ENCODE measurements around the gene XIAP.
"Not testable (repeated sequence)": the region's sequence is repeated elsewhere in the genome, so short reads cannot be mapped to it uniquely, and the experiment has no call there.

Gene XIAP

GRCh38 chrX:123906557-123907316, 46.9 kb downstream of the XIAP start:
- Histone ChIP-seq H3K36me3 (ENCODE audit: control insufficient read depth, insufficient read depth, low read length) (no peaks in the 10 kb centered on the region), H3K27ac (ENCODE audit: insufficient read depth, low read depth, low read length, poor library complexity, severe bottlenecking) (no peak overlapping the region)
- WGBS, 2 experiments = 79 to 98% methylated on average over 5 to 7 of the region's 8 CpGs

GRCh38 chrX:123909523-123909922, 49.7 kb downstream of the XIAP start:
- Histone ChIP-seq H3K36me3 (ENCODE audit: control insufficient read depth, insufficient read depth, low read length) (no peaks in the 10 kb centered on the region), H3K27me3 (ENCODE audit: control insufficient read depth, insufficient read depth, low read length, poor library complexity, severe bottlenecking) (no peaks in the 10 kb centered on the region), H3K4me1 (ENCODE audit: control insufficient read depth, insufficient read depth, low read length) (no peaks in the 10 kb centered on the region), H3K27ac (ENCODE audit: insufficient read depth, low read depth, low read length, poor library complexity, severe bottlenecking) (no peak overlapping the region), H3K9me3 (ENCODE audit: control insufficient read depth, low read length) (no peaks in the 10 kb centered on the region), H3K4me3 (ENCODE audit: insufficient read depth, low read depth, low read length) (no peak overlapping the region)
- WGBS, 2 experiments = 95 to 99% methylated on average over 2 to 3 of the region's 4 CpGs

More at GRCh38 chrX:123906557-123907316, 46.9 kb downstream of the XIAP start:
- Histone ChIP-seq H3K4me1 (ENCODE audit: control insufficient read depth, insufficient read depth, low read length) (no peaks in the 10 kb centered on the region), H3K4me3 (ENCODE audit: insufficient read depth, low read depth, low read length) (no peak overlapping the region), H3K27me3 (ENCODE audit: control insufficient read depth, insufficient read depth, low read length, poor library complexity, severe bottlenecking) (no peaks in the 10 kb centered on the region), H3K9me3 (ENCODE audit: control insufficient read depth, low read length) (no peaks in the 10 kb centered on the region)

DNA sequence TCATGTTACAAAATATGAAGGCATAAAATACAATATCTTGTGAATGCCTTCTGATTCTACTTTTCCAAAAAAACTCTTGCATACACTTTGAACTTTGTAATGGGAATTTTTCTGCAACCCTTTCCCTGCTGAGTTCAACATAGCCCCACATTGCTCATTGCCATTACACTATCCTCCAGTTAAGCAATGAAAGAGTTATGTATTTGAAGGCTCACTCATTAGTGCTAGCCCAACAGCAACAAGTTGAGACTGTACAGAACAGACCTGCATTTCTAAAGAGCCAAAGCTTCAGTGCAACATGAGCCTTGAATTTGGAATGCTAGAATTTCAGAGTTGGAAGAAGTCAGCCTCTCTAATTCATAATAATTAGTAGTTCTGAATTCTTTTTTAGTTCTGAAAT, 57.2 kb downstream of the XIAP start:
- Histone ChIP-seq H3K27me3 (ENCODE audit: control insufficient read depth, insufficient read depth, low read length, poor library complexity, severe bottlenecking) (no peaks in the 10 kb centered on the region), H3K4me3 (ENCODE audit: insufficient read depth, low read depth, low read length) (no peak overlapping the region), H3K36me3 (ENCODE audit: control insufficient read depth, insufficient read depth, low read length) (no peaks in the 10 kb centered on the region), H3K27ac (ENCODE audit: insufficient read depth, low read depth, low read length, poor library complexity, severe bottlenecking) (no peak overlapping the region), H3K4me1 (ENCODE audit: control insufficient read depth, insufficient read depth, low read length) (no peaks in the 10 kb centered on the region), H3K9me3 (ENCODE audit: control insufficient read depth, low read length) (no peaks in the 10 kb centered on the region)

DNA sequence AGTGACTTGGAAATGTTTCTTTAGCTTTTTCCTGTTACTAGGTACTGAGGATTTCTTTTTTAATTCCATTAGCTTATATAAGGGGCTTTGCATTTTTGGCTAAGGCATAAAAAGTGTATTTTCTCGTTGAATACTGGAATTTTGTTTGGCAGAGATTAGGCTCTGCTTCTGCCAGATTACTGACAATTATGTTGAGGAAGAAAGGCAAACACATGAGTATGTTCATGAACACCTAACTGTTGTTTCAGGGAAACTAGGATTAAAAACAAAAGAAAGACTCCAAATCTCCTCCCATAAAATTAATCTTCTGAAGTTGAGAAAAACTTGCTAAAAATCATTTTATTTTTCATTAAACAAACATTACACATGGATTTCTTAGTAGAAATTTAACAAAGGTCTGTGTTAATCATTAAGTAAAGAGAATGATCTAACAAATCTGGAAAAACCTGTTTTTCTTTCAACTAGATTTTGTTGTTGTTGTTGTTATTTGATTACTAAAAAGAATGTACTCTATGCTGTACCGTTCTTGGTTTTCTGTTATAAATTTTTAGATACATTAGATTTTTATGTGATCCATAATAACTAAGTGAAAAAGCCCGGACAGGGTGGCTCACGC, 58.4 kb downstream of the XIAP start:
- Histone ChIP-seq H3K27ac (ENCODE audit: insufficient read depth, low read depth, low read length, poor library complexity, severe bottlenecking) (no peak overlapping the region), H3K9me3 (ENCODE audit: control insufficient read depth, low read length) (no peaks in the 10 kb centered on the region), H3K4me1 (ENCODE audit: control insufficient read depth, insufficient read depth, low read length) (no peaks in the 10 kb centered on the region), H3K4me3 (ENCODE audit: insufficient read depth, low read depth, low read length) (no peak overlapping the region), H3K27me3 (ENCODE audit: control insufficient read depth, insufficient read depth, low read length, poor library complexity, severe bottlenecking) (no peaks in the 10 kb centered on the region), H3K36me3 (ENCODE audit: control insufficient read depth, insufficient read depth, low read length) (no peaks in the 10 kb centered on the region)
- 87 to 96% methylated on average over 3 of the region's 4 CpGs for WGBS, 2 experiments

- Histone ChIP-seq H3K27ac (ENCODE audit: insufficient read depth, low read depth, low read length, poor library complexity, severe bottlenecking) (no peak overlapping the region), H3K4me3 (ENCODE audit: insufficient read depth, low read depth, low read length) (no peak overlapping the region), H3K27me3 (ENCODE audit: control insufficient read depth, insufficient read depth, low read length, poor library complexity, severe bottlenecking) (no peaks in the 10 kb centered on the region), H3K4me1 (ENCODE audit: control insufficient read depth, insufficient read depth, low read length) (no peaks in the 10 kb centered on the region), H3K9me3 (ENCODE audit: control insufficient read depth, low read length) (no peaks in the 10 kb centered on the region), H3K36me3 (ENCODE audit: control insufficient read depth, insufficient read depth, low read length) (no peaks in the 10 kb centered on the region)
- no CpG with 5 or more reads among the region's 1 CpG for WGBS, 2 experiments
These were observed 60.4 kb downstream of the XIAP start for GRCh38 chrX:123920105-123920785.

GRCh38 chrX:123923211-123923610, 63.4 kb downstream of the XIAP start:
- Histone ChIP-seq H3K27ac (ENCODE audit: insufficient read depth, low read depth, low read length, poor library complexity, severe bottlenecking) (no peak overlapping the region), H3K9me3 (ENCODE audit: control insufficient read depth, low read length) (no peaks in the 10 kb centered on the region), H3K36me3 (ENCODE audit: control insufficient read depth, insufficient read depth, low read length) (no peaks in the 10 kb centered on the region), H3K4me3 (ENCODE audit: insufficient read depth, low read depth, low read length) (no peak overlapping the region), H3K27me3 (ENCODE audit: control insufficient read depth, insufficient read depth, low read length, poor library complexity, severe bottlenecking) (no peaks in the 10 kb centered on the region), H3K4me1 (ENCODE audit: control insufficient read depth, insufficient read depth, low read length) (no peaks in the 10 kb centered on the region)
- 92 to 100% methylated on average over 2 of the region's 2 CpGs for WGBS, 2 experiments

DNA sequence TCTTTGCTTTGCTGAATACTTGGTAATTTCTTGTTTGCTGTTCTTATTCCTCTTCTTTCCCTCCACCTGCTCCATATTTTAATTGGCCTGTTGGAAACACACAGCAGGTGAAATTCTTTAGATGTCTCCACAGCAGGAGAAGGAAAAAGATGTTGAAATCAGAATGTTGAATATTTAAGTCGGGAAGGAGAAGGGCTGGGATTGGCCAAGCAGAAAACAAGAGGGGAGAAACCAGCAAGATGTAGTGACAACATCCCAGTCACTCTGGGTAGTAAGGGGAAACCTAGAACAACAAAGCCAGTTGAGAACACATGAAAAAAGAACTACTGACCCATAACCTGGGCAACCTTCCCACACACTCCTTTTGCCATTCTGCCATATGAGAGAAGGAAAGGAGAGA, 64.3 kb downstream of the XIAP start:
- Histone ChIP-seq H3K4me1 (ENCODE audit: control insufficient read depth, insufficient read depth, low read length) (no peaks in the 10 kb centered on the region), H3K9me3 (ENCODE audit: control insufficient read depth, low read length) (no peaks in the 10 kb centered on the region), H3K4me3 (ENCODE audit: insufficient read depth, low read depth, low read length) (no peak overlapping the region), H3K27ac (ENCODE audit: insufficient read depth, low read depth, low read length, poor library complexity, severe bottlenecking) (no peak overlapping the region), H3K36me3 (ENCODE audit: control insufficient read depth, insufficient read depth, low read length) (no peaks in the 10 kb centered on the region), H3K27me3 (ENCODE audit: control insufficient read depth, insufficient read depth, low read length, poor library complexity, severe bottlenecking) (no peaks in the 10 kb centered on the region)
- 33 to 55% methylated on average over 1 of the region's 1 CpG for WGBS, 2 experiments

DNA sequence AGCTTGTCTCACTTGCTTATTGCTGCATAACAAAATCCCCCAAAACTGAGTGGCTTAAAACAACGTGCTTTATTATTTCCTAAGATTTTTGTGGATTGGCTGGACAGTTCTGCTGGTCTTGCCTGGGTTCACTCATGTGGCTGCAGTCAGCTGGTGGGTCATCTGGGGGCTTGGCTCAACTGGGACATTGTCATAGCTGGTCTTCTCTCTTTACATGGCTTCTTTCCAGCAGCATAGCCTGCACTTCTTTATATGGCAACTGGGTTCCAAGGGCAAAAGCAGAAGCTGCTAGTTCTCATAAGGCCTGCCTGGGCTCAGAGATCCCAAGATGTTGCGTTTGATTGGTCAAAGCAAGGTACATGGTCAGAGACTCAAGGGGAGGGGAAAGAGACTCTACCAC, 68.0 kb downstream of the XIAP start:
- Histone ChIP-seq H3K4me3 (ENCODE audit: insufficient read depth, low read depth, low read length) (no peak overlapping the region), H3K9me3 (ENCODE audit: control insufficient read depth, low read length) (no peaks in the 10 kb centered on the region), H3K27me3 (ENCODE audit: control insufficient read depth, insufficient read depth, low read length, poor library complexity, severe bottlenecking) (no peaks in the 10 kb centered on the region), H3K4me1 (ENCODE audit: control insufficient read depth, insufficient read depth, low read length) (no peaks in the 10 kb centered on the region), H3K36me3 (ENCODE audit: control insufficient read depth, insufficient read depth, low read length) (no peaks in the 10 kb centered on the region), H3K27ac (ENCODE audit: insufficient read depth, low read depth, low read length, poor library complexity, severe bottlenecking) (no peak overlapping the region)
- 83 to 95% methylated on average over 2 of the region's 2 CpGs for WGBS, 2 experiments

DNA sequence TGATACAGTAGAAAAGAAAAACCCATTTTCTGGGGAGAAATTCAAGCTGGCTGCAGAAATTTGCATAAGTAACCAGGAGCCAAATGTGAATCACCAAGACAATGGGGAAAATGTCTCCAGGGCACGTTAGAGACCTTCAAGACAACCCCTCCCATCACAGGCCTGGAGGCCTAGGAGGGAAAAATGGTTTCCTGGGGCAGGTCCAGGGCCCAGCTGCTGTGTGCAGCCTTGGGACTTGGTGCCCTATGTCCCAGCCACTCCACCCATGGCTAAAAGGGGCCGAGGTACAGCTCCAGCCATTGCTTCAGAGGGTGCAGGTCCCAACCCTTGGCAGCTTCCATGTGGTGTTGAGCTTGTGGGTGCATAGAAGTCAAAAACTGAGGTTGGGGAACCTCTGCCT, 72.2 kb downstream of the XIAP start:
- 78 to 83% methylated on average over 2 of the region's 2 CpGs for WGBS, 2 experiments
- not testable (repeated sequence) for H3K27me3 ChIP-seq (ENCODE audit: control insufficient read depth, insufficient read depth, low read length, poor library complexity, severe bottlenecking)

DNA sequence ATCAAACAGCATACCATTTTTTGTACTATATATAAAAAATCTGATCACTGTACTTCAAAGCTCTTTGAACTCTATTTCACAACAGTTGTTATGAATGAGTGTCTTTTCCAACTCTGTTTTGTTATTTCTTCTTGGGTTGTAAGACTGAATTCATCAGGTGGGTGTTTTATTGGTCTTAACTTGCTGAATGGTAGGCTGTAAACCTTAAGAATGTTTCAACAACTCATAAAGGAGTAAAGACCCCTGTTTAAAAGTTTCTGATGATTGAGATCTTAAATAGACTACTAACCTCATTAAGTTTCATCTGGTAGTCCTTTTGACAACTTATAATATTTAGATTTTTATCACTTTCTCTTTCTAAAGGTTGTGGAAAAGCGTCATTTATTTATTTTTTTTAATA, 83.2 kb downstream of the XIAP start:
- H3K27ac ChIP-seq (ENCODE audit: insufficient read depth, low read depth, low read length, poor library complexity, severe bottlenecking) = no peak overlapping the region
- no peaks in the 10 kb centered on the region for H3K4me1 ChIP-seq (ENCODE audit: control insufficient read depth, insufficient read depth, low read length)
- no peaks in the 10 kb centered on the region for H3K36me3 ChIP-seq (ENCODE audit: control insufficient read depth, insufficient read depth, low read length)
- H3K4me3 ChIP-seq (ENCODE audit: insufficient read depth, low read depth, low read length) = no peak overlapping the region
- WGBS, 2 experiments = no CpG with 5 or more reads among the region's 1 CpG
- no peaks in the 10 kb centered on the region for H3K9me3 ChIP-seq (ENCODE audit: control insufficient read depth, low read length)
- H3K27me3 ChIP-seq (ENCODE audit: control insufficient read depth, insufficient read depth, low read length, poor library complexity, severe bottlenecking) = no peaks in the 10 kb centered on the region

More for the DNA sequence above, 72.2 kb downstream of the XIAP start:
- H3K4me3 ChIP-seq (ENCODE audit: insufficient read depth, low read depth, low read length); H3K9me3 ChIP-seq (ENCODE audit: control insufficient read depth, low read length); H3K36me3 ChIP-seq (ENCODE audit: control insufficient read depth, insufficient read depth, low read length); H3K27ac ChIP-seq (ENCODE audit: insufficient read depth, low read depth, low read length, poor library complexity, severe bottlenecking); H3K4me1 ChIP-seq (ENCODE audit: control insufficient read depth, insufficient read depth, low read length): not testable (repeated sequence)

Data from ectodermal cell (in vitro differentiated cells).